Stimulated activated CD4-positive, alpha-beta T cell treated with anti-CD3 and anti-CD28 coated beads, TNF-alpha, amount 100 ng/mL, for 1 hour (primary cell): ENCODE data around the gene CACNG3.
A peak's percentile ranks its signal among the peaks of the same experiment; 100 is the strongest.
"Not testable (repeated sequence)": the region's sequence is repeated elsewhere in the genome, so short reads cannot be mapped to it uniquely, and the experiment has no call there.

Source experiments
- DNase-seq, 3 donors: peaks; one replicate each; pipeline ENCODE4 v3.0.0-alpha.2; 2020; ENCODE audit warnings: low read depth in 3 of 3, low spot score in 1 of 3

The CACNG3 gene

GRCh38 chr16:24255456-24256371 lies at the start of gene CACNG3:
Gene CACNG3 (plus strand): TSS chr16:24256335. CDS start chr16:24256755, 420 bp downstream.
- peak in 1 of 3 donors; percentile 16 for DNase-seq

- no peak for DNase-seq
Measured at GRCh38 chr16:24206926-24207325, 49.2 kb upstream of the CACNG3 start.

GRCh38 chr16:24208710-24209109 lies 47.4 kb upstream of the CACNG3 start:
- DNase-seq = no peak

- DNase-seq = no peak
Measured at GRCh38 chr16:24214992-24215391, 41.1 kb upstream of the CACNG3 start.

GRCh38 chr16:24216961-24217360 lies 39.2 kb upstream of the CACNG3 start:
- no peak for DNase-seq

- no peak for DNase-seq
Measured at GRCh38 chr16:24217461-24217860, 38.7 kb upstream of the CACNG3 start.

- no peak for DNase-seq
Measured at GRCh38 chr16:24218299-24218698, 37.8 kb upstream of the CACNG3 start.

GRCh38 chr16:24221219-24221618 lies 34.9 kb upstream of the CACNG3 start:
- no peak for DNase-seq

GRCh38 chr16:24228514-24228913 lies 27.6 kb upstream of the CACNG3 start:
- DNase-seq = no peak

- DNase-seq = no peak
Measured at GRCh38 chr16:24232936-24233335, 23.2 kb upstream of the CACNG3 start.

- no peak for DNase-seq
Measured at GRCh38 chr16:24234737-24235136, 21.4 kb upstream of the CACNG3 start.

GRCh38 chr16:24235806-24236205 lies 20.3 kb upstream of the CACNG3 start:
- DNase-seq = no peak

- not testable (repeated sequence) for DNase-seq
Measured at GRCh38 chr16:24238846-24239245, 17.3 kb upstream of the CACNG3 start.

- DNase-seq = no peak
Measured at GRCh38 chr16:24246911-24247607, 9.1 kb upstream of the CACNG3 start.

GRCh38 chr16:24253192-24253591 lies 2.9 kb upstream of the CACNG3 start:
- DNase-seq = peak in 1 of 3 donors; percentile 10

- DNase-seq = no peak
Measured at GRCh38 chr16:24257958-24258357, 1.8 kb downstream of the CACNG3 start.

GRCh38 chr16:24258791-24259190 lies 2.7 kb downstream of the CACNG3 start:
- DNase-seq = no peak

GRCh38 chr16:24262816-24263215 lies 6.7 kb downstream of the CACNG3 start:
- no peak for DNase-seq

- DNase-seq = no peak
Measured at GRCh38 chr16:24270721-24271442, 14.7 kb downstream of the CACNG3 start.

GRCh38 chr16:24272379-24272778 lies 16.2 kb downstream of the CACNG3 start:
- DNase-seq = no peak

- DNase-seq = no peak
Measured at GRCh38 chr16:24273508-24274182, 17.5 kb downstream of the CACNG3 start.
